GM18858 (cell line): ENCODE measurements around the gene TBX19.
"Not testable (repeated sequence)": the region's sequence is repeated elsewhere in the genome, so short reads cannot be mapped to it uniquely, and the experiment has no call there.

Source experiments
- ATAC-seq: cut with Tn5 transposase; IDR thresholded peaks from one replicate; pipeline ENCODE4 v1.9.1; 2021; ENCODE audit not compliant: unreplicated experiment

The TBX19 gene

DNA sequence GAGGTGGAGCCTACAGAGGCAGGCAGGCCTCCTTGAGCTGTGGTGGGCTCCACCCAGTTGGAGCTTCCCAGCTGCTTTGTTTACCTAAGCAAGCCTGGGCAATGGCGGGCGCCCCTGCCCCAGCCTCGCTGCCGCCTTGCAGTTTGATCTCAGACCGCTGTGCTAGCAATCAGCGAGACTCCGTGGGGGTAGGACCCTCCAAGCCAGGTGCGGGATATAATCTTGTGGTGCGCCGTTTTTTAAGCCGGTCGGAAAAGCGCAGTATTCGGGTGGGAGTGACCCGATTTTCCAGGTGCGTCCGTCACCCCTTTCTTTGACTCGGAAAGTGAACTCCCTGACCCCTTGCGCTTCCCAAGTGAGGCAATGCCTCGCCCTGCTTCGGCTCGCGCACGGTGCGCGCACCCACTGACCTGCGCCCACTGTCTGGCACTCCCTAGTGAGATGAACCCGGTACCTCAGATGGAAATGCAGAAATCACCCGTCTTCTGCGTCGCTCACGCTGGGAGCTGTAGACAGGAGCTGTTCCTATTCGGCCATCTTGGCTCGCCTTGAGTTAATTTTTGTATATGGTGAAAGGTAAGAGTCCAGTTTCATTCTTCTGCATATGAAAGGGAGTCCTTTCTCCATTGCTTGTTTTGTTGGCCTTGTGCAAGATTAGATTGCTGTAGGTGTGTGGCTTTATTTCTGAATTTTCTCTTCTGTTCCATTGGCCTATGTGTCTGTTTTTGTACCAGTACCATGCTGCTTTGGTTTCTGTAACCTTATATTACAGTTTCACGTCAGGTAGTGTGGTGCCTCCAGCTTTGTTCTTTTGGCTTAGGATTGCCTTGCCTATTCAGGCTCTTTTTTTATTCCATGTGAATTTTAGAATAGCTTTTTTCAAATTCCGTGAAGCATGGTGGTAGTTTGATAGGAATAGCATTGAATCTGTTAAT lies 73.9 kb downstream of the TBX19 start:
- not testable (repeated sequence) for ATAC-seq

GRCh38 chr1:168360151-168361021 lies 79.7 kb downstream of the TBX19 start:
- ATAC-seq, result no peak

DNA sequence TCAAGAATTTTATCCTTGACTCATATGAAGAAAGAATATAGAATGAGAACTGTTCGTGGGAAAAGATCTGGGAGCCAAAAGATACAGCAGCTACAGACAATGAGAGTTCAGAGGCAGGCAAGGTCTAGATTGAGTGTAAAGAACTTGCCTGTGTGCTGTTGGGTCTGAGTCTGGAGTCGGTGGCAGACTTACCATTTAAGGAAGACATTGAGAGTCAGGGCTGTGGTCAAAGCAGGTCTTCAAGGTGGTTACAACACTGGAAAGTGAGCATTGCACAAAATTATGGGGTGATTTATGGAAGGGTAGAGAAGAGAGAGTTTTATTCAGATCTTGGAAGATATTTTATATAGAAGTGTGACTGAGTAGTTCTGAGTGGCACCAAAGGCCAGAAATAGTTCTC lies 80.6 kb downstream of the TBX19 start:
- no peak for ATAC-seq

DNA sequence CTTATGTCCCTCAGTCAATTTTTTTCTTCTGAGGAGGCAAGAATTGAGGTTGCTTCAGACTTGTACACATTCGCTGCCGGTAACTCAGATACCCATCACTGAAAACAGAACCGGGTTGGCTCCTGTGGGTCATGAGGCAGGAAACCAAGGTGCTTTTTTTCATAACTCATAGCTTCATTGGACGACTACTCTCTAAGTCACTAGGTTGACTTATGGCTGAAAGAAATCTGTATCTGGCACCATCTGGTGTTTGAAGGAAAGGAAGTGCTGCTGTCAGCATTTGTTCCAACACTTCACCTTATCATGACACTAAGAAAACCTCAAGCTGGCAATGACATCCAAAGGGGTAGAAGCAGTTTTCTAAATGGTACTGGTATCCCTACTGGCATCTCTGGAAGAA lies 82.3 kb downstream of the TBX19 start:
- ATAC-seq, result no peak
